Immature natural killer cell (primary cell): ENCODE results near the gene SCN10A. TPM values are rescaled to one million over a fixed set of nuclear protein-coding genes. Genes with fewer than 3 reads are reported as not detected.

Experiments
- DNase-seq, 3 donors: peaks; one replicate each; pipeline ENCODE4 v3.0.0; 2022; ENCODE audit warnings: mixed read lengths in 1 of 3
- H3K27ac Mint-ChIP-seq, 6 donors: one replicate each; pipeline ENCODE4 v1.8.0; 2020; ENCODE audit warnings: mixed read lengths in 6 of 6, mild to moderate bottlenecking in 5 of 6, inconsistent platforms in 4 of 6, moderate library complexity in 3 of 6
- H3K27me3 Mint-ChIP-seq, 3 donors: one replicate each; pipeline ENCODE4 v1.8.0; 2020 to 2021; ENCODE audit warnings: low read depth in 3 of 3, mild to moderate bottlenecking in 3 of 3, mixed read lengths in 3 of 3, moderate library complexity in 3 of 3, inconsistent platforms in 1 of 3
- H3K36me3 Mint-ChIP-seq, 3 donors: one replicate each; pipeline ENCODE4 v1.8.0; 2020; ENCODE audit warnings: mixed read lengths in 3 of 3, inconsistent platforms in 2 of 3, mild to moderate bottlenecking in 2 of 3
- H3K4me1 Mint-ChIP-seq, 2 donors: one replicate each; pipeline ENCODE4 v1.8.0; 2020; ENCODE audit warnings: inconsistent platforms in 2 of 2, mild to moderate bottlenecking in 2 of 2, mixed read lengths in 2 of 2, moderate library complexity in 1 of 2
- H3K4me3 Mint-ChIP-seq, 5 donors: one replicate each; pipeline ENCODE4 v1.8.0; 2020; ENCODE audit warnings: mild to moderate bottlenecking in 5 of 5, mixed read lengths in 5 of 5, inconsistent platforms in 3 of 5, moderate library complexity in 3 of 5
- H3K9me3 Mint-ChIP-seq, 6 donors: one replicate each; pipeline ENCODE4 v1.8.0; 2020; ENCODE audit warnings: mild to moderate bottlenecking in 6 of 6, mixed read lengths in 6 of 6, inconsistent platforms in 4 of 6, moderate library complexity in 3 of 6
- polyA plus RNA-seq, 3 donors: library from polyadenylated mRNA; unstranded; fragments of 300-500 nt; fragmentation: Illumina TruSeq; gene quantifications; one replicate each; pipeline ENCODE4 v1.2.3, GENCODE V29; 2021

Gene SCN10A
- polyA plus RNA-seq, 3 donors from 2014 or later = not detected

DNA sequence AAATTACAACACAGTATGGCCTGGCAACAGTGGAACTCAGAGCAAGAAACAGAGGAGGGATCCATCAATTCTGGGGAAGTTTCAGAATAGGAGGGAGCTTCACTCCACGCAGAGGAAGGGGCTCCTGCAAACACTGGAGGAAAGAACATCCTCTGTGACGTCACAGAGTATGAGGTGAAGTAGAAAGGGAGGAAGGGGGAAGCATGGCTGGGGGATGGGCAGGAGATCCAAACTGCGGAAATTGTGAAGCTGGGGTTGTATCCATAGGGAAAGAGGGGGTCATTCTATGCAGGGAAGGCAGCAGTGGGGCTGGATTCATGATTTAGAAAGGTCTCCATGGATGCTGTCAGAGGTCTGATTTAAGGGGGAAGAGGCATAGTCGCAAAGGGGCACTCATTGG lies 8.3 kb upstream of the SCN10A start:
- H3K4me1 Mint-ChIP-seq = no peaks in the 10 kb centered on the region
- H3K27ac Mint-ChIP-seq = no peak overlapping the region
- no peak overlapping the region for H3K4me3 Mint-ChIP-seq
- H3K27me3 Mint-ChIP-seq = peaks cover 0 to 5% (median 0%) of the 10 kb centered on the region in 3 donors
- H3K36me3 Mint-ChIP-seq = no peaks in the 10 kb centered on the region
- no peak for DNase-seq
- peaks cover 0 to 6% (median 0%) of the 10 kb centered on the region in 6 donors for H3K9me3 Mint-ChIP-seq

DNA sequence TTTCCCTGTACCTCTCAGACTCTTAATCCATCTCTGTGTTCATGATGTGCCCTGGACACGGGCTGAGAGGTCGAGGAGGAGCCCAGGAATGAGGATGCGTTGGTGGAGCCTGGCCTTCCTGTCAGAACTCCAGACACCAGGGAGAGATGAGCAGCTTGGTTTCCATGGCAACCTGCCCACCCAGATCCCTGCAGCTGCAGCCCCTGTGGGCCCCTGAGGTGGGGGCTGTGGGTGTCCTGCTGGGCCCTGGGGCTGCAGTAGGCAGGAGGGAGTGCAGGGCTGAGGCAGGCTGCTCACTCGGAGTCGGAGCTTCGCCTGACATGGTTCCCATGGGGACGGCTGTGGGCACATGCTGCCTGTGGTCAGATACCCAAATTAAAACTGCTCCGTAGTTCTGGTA lies 7.7 kb upstream of the SCN10A start:
- no peak overlapping the region for H3K27ac Mint-ChIP-seq
- H3K36me3 Mint-ChIP-seq = no peaks in the 10 kb centered on the region
- DNase-seq = no peak
- H3K9me3 Mint-ChIP-seq = peaks cover 0 to 6% (median 0%) of the 10 kb centered on the region in 6 donors
- H3K4me3 Mint-ChIP-seq = no peak overlapping the region
- H3K27me3 Mint-ChIP-seq = peaks cover 0 to 5% (median 0%) of the 10 kb centered on the region in 3 donors
- H3K4me1 Mint-ChIP-seq = no peaks in the 10 kb centered on the region

DNA sequence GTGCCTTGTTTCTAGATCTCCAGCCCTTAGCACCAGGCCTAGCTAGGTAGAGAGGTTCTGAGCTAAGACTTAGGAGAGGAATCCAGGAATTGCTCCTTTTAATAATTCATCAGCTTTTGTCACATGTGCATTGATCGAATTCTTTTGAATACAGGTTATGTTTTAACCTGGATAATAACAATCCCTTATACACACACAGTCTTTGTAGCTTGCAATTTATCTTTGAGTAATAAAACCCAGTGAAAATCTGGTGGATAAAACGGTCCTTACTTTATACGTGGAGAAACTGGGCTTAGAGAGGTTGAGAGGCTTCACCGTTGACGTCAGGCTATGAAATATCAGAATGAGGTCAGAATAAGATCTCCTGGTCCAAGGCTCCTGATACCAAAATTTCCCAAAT lies 7.2 kb upstream of the SCN10A start:
- Mint-ChIP-seq H3K4me1 (no peaks in the 10 kb centered on the region), H3K27me3 (peaks cover 0 to 5% (median 0%) of the 10 kb centered on the region in 3 donors), H3K9me3 (peaks cover 0 to 6% (median 0%) of the 10 kb centered on the region in 6 donors), H3K36me3 (no peaks in the 10 kb centered on the region), H3K4me3 (no peak overlapping the region), H3K27ac (no peak overlapping the region)
- DNase-seq = no peak

DNA sequence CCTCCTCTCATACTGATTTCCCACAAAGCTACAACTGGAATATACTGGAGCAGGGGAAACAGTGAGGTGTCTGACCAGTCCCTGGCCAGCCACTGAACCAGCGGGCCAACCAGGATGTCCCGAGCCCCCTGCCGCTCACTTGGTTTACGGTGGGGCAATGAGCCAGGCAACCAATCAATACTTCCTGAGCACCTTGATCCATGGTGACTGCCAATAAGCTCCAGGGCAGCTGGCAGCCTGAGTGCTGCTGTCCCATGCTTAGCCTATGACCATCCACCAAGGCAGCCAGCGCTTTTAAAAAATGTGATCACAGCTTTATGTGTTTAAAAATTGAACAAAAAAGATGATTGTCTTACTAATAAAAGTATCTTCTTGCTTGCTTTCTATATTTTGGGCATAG lies 4.2 kb downstream of the SCN10A start:
- Mint-ChIP-seq H3K9me3 (peaks cover 0 to 7% (median 0%) of the 10 kb centered on the region in 6 donors), H3K36me3 (no peaks in the 10 kb centered on the region), H3K4me1 (no peaks in the 10 kb centered on the region), H3K27me3 (peaks cover 0 to 4% (median 3%) of the 10 kb centered on the region in 3 donors), H3K4me3 (no peak overlapping the region), H3K27ac (no peak overlapping the region)
- DNase-seq = no peak

DNA sequence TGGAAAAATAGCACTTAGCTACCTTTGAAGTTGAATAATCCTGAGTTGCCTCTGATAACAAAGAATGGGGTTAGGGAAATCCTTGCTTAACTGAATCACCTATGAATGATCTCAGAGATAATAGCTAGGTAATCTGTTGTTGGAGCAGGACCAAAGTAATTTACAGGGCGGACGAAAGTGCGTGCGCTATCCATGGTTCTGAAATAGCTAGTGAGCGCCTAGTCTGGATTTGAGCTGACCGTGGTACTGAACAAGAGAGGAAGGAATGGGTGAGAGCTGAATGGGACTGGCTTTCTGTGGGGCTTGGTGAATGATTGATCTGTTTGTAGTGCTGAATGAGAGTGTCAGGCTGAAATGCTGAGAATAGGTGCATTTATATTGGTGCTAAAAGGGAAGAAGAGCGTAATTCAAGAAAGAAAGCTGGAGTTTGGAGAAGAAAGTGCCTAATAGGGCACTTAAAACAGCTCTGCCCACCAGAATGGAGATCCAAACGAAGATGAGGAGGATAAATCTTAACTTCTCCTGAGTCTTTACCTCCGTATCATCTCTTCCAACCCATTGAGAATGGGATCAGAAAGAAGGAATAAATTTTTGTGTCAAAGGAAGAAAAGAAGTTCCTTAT lies 10.1 kb downstream of the SCN10A start:
- peaks cover 0 to 13% (median 0%) of the 10 kb centered on the region in 6 donors for H3K9me3 Mint-ChIP-seq
- peaks cover 3 to 6% (median 6%) of the 10 kb centered on the region in 3 donors for H3K27me3 Mint-ChIP-seq
- H3K36me3 Mint-ChIP-seq = no peaks in the 10 kb centered on the region
- H3K4me1 Mint-ChIP-seq = no peaks in the 10 kb centered on the region
- H3K4me3 Mint-ChIP-seq = no peak overlapping the region
- peak in 2 of 3 donors; percentile 3 to 11 for DNase-seq
- no peak overlapping the region for H3K27ac Mint-ChIP-seq

DNA sequence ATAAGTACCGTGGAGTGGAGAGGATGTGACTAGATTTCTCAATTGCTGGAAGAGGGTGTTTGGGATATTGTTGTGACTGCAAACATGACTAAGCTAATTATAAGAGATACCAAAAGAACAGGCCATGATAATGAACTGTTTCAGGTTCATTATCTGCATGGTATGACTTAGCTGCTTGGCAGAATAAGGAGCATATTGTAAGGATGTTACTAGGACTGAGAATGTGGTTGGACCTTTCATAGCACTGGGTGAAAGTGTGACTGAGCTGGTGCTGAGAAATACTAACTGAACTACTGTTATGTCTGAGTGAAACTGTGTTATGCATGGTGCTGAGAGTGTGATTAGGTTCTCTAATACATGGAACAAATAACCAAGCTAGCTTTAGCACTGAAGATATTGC lies 11.0 kb downstream of the SCN10A start:
- DNase-seq = no peak
- Mint-ChIP-seq H3K36me3 (no peaks in the 10 kb centered on the region), H3K4me3 (no peak overlapping the region), H3K27ac (no peak overlapping the region), H3K27me3 (peaks cover 3 to 6% (median 6%) of the 10 kb centered on the region in 3 donors), H3K9me3 (peaks cover 0 to 13% (median 0%) of the 10 kb centered on the region in 6 donors), H3K4me1 (no peaks in the 10 kb centered on the region)

DNA sequence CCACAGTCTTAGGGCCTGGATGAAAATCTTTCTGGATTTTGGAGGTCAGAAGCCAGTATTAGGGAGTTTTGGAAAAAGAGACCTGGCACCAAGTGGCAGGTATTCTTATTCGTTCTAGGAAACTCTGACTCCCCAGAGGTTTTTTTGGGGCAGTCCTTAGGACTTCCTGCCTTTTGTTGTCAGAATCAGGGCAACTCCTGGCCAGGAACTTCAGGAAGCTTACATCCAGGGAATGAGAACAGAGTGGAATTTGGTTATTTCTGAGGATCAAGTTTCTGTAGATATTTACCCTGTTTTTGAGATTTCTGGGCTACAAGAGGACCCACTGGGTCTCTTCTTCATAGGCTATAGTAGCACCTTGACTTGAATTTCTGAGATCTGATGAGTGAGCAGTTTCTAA lies 15.5 kb downstream of the SCN10A start:
- Mint-ChIP-seq H3K4me1 (no peaks in the 10 kb centered on the region), H3K9me3 (peaks cover 0 to 9% (median 0%) of the 10 kb centered on the region in 6 donors), H3K27ac (no peak overlapping the region), H3K27me3 (peaks cover 0 to 7% (median 6%) of the 10 kb centered on the region in 3 donors), H3K4me3 (no peak overlapping the region), H3K36me3 (no peaks in the 10 kb centered on the region)
- DNase-seq = no peak

DNA sequence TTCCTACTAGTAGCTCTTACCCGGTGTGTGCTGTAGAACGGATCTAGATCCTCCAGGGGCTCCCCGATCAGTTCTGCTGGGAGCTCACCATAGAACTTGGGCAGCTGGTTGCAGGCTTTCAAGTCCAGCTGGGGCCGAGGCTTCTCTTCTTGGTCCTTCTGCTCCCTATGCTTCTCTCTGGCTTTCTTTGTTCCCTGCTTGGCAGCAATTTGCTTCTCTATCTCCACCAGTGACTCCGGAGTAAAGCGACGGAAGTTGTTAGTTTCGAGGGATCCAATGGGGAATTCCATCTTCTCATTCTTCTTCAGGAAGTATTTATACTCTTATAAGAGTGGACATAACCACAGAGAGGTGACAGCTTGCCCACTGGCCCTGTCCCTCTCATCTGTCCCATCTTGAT lies 22.3 kb downstream of the SCN10A start:
- Mint-ChIP-seq H3K36me3 (no peaks in the 10 kb centered on the region), H3K27ac (no peak overlapping the region), H3K9me3 (no peaks in the 10 kb centered on the region), H3K27me3 (peaks cover 0 to 5% (median 4%) of the 10 kb centered on the region in 3 donors), H3K4me3 (no peak overlapping the region), H3K4me1 (no peaks in the 10 kb centered on the region)
- DNase-seq = no peak

DNA sequence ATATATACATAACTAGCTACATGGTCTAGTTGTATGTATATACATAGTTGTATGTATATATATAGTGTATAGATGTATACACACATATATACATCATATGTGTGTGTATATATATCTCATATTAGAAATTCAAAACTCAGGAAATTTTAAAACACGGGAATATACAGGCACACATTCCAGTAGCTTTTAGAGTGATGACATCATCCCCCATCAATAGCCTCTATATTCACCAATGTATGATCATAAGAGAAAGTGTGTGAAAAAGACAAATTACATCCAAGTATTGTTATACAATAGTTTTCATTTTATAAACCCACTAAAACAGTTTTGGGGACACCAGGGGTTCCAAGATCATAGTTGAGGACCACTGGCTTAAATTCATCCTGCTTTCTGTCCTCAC lies 23.0 kb downstream of the SCN10A start:
- Mint-ChIP-seq H3K27me3 (peaks cover 0 to 5% (median 4%) of the 10 kb centered on the region in 3 donors), H3K36me3 (no peaks in the 10 kb centered on the region), H3K27ac (no peak overlapping the region), H3K4me3 (no peak overlapping the region), H3K4me1 (no peaks in the 10 kb centered on the region), H3K9me3 (no peaks in the 10 kb centered on the region)
- DNase-seq = no peak

DNA sequence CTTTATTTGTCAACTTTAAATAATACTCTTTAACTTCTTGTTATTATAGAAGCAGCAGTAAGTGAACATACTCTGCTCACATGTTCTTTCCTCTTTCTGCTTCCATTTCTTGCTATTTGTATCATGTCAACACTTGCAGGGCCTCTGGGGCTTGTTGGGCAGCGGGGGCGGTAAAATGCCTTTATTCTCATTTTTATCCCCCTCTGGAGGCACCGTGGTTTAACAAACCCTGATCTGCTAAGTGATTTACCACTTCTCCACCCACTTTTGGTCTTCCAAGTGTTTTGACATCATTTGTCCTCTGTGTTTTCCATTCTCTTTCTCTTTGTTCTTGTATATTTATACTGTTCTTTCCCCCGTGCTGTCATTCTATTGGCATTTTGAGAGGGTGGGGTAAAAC lies 33.9 kb downstream of the SCN10A start:
- H3K27ac Mint-ChIP-seq = no peak overlapping the region
- H3K4me1 Mint-ChIP-seq = no peaks in the 10 kb centered on the region
- no peak overlapping the region for H3K4me3 Mint-ChIP-seq
- no peaks in the 10 kb centered on the region for H3K36me3 Mint-ChIP-seq
- peaks cover 0 to 15% (median 0%) of the 10 kb centered on the region in 3 donors for H3K27me3 Mint-ChIP-seq
- peaks cover 0 to 4% (median under 1%) of the 10 kb centered on the region in 6 donors for H3K9me3 Mint-ChIP-seq
- DNase-seq = no peak

DNA sequence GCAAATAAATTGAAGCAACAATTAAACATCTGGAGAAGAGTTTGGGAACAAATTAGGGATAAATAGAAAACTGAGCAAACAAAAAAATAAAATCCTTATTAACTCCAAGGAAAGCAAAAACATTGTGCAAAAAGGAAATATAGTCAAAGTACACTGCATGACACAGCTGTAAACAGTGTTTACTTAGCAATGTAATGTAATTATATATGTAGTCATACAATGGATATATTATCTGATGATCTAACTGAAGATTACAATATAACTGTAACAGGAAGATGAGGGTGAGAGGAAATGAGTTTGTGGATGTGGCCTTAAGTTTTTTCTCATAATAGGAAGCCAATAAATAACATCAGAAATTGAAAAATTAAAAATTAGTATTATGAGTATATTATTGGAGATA lies 42.5 kb downstream of the SCN10A start:
- Mint-ChIP-seq H3K4me3 (no peak overlapping the region), H3K4me1 (no peaks in the 10 kb centered on the region), H3K9me3 (peaks cover under 1 to 15% (median 6%) of the 10 kb centered on the region in 6 donors), H3K27ac (no peak overlapping the region), H3K36me3 (peaks cover 0 to 4% (median 0%) of the 10 kb centered on the region in 3 donors), H3K27me3 (peaks cover 2 to 9% (median 3%) of the 10 kb centered on the region in 3 donors)
- no peak for DNase-seq

DNA sequence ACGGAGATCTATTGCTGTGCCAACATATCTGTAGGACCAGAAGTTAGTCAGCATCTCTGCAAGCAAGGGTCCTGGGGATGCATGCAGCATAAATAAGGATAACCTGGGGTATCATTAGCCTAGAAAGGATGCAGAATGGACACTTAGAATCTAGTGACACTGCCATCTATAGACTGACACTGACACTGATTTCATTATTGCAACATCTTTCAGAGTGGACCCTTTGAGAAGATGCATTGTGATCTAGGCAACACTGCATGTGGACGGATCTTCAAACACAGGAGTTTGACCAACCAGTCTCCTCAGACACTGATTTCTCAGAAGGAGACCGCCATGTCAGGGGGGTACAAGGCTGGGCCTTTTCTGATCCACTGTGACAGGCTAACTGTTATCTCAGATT lies 52.4 kb downstream of the SCN10A start:
- DNase-seq = no peak
- Mint-ChIP-seq H3K36me3 (no peaks in the 10 kb centered on the region), H3K27ac (no peak overlapping the region), H3K9me3 (peaks cover 0 to 6% (median under 1%) of the 10 kb centered on the region in 6 donors), H3K27me3 (peaks cover 0 to 2% (median 1%) of the 10 kb centered on the region in 3 donors), H3K4me3 (no peak overlapping the region), H3K4me1 (no peaks in the 10 kb centered on the region)

DNA sequence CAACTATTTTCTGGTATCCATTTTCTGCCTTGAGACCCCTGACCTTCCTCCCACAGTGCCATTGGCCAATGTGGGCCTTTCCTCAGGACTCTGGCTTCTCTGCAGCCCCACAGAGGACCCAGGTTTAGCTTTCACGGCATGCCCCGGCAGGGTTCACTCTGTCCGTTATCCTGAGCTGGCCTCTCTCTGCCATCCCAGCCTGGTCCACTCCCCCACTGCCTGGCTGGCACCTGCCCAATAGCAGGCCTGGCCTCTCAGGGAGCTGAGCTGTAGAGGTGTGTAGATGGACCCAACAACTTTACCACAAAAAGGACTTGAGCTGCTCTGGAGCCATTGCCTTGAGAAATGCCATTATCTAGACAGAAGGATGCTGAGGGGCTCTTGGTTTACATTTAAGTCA lies 57.5 kb downstream of the SCN10A start:
- Mint-ChIP-seq H3K4me3 (no peak overlapping the region), H3K36me3 (no peaks in the 10 kb centered on the region), H3K9me3 (peaks cover 0 to 5% (median 0%) of the 10 kb centered on the region in 6 donors), H3K27ac (no peak overlapping the region), H3K4me1 (no peaks in the 10 kb centered on the region), H3K27me3 (peaks cover 4 to 8% (median 6%) of the 10 kb centered on the region in 3 donors)
- DNase-seq = no peak

DNA sequence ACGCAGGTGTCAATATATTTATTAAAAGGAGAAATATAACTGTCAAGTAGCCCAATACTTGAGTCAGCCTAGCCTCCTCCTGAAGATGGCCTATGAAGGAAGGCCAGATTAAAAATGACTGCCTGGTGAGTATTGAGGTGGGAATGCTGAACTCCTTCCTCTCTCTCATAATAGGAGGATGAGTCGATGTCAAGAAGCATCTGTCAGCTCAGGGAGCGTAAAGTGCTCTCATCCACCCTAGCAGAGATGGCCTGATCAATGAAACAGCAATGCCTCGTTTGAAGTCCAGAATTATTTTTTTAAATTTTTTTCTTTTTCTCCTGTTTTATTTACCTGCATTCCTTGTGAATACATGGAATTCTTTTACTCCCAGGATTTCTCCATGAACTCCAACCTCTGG lies 58.3 kb downstream of the SCN10A start:
- peaks cover 4 to 10% (median 6%) of the 10 kb centered on the region in 3 donors for H3K27me3 Mint-ChIP-seq
- H3K9me3 Mint-ChIP-seq = peaks cover 0 to 5% (median 0%) of the 10 kb centered on the region in 6 donors
- no peaks in the 10 kb centered on the region for H3K4me1 Mint-ChIP-seq
- H3K4me3 Mint-ChIP-seq = no peak overlapping the region
- H3K36me3 Mint-ChIP-seq = no peaks in the 10 kb centered on the region
- H3K27ac Mint-ChIP-seq = no peak overlapping the region
- no peak for DNase-seq

DNA sequence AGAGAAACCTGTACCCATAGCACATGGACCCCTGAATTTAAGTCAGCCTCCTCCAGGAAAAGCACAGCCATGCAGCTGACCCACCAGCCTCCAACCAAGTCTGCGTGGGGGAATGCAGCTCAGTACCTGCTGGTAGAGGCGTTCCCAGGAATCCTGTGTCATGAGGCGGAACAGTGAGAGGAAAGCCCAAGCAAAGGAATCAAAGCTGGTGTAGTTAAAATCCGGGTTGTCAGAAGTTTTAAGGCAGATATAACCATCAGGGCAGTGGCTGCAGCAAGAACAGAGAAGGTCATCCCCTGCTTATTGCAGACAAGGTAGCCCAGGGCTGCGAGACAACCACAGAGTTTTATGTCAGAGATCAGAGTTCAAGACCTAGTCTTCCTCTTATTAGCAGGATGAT lies 59.1 kb downstream of the SCN10A start:
- no peaks in the 10 kb centered on the region for H3K4me1 Mint-ChIP-seq
- H3K9me3 Mint-ChIP-seq = peaks cover 0 to 5% (median 0%) of the 10 kb centered on the region in 6 donors
- H3K27ac Mint-ChIP-seq = no peak overlapping the region
- peaks cover 4 to 10% (median 6%) of the 10 kb centered on the region in 3 donors for H3K27me3 Mint-ChIP-seq
- DNase-seq = no peak
- no peaks in the 10 kb centered on the region for H3K36me3 Mint-ChIP-seq
- no peak overlapping the region for H3K4me3 Mint-ChIP-seq
